Measurements from ENCODE around the gene TP73.

GRCh38 chr1:3716351-3716750, 64.0 kb downstream of the TP73 start:
- TF ChIP-seq TAF1 (IDR thresholded peaks at IDR 0.05; ENCODE audit: borderline replicate concordance, insufficient read depth, low read length), result no peak
- no peak for TF ChIP-seq REST (IDR thresholded peaks at IDR 0.05; ENCODE audit: insufficient read depth in 1 of 2, low read depth in 2 of 2, low read length in 2 of 2)
- TF ChIP-seq SIN3A (IDR thresholded peaks at IDR 0.05; ENCODE audit: borderline replicate concordance, insufficient read depth, low read length), result no peak
- no peak for TF ChIP-seq POLR2AphosphoS5 (IDR thresholded peaks at IDR 0.05; ENCODE audit: low read depth, low read length)
- no peak for TF ChIP-seq FOXP2 (optimal IDR thresholded peaks at IDR 0.05; ENCODE audit: borderline replicate concordance, extremely low read depth, extremely low read length, insufficient read depth)
